Fibroblast of skin of back (primary cell): ENCODE results near the gene CHRNA1.

Source experiments
- DNase-seq: peaks from one replicate; pipeline ENCODE4 v3.0.0-alpha.2; 2013

The CHRNA1 gene

DNA sequence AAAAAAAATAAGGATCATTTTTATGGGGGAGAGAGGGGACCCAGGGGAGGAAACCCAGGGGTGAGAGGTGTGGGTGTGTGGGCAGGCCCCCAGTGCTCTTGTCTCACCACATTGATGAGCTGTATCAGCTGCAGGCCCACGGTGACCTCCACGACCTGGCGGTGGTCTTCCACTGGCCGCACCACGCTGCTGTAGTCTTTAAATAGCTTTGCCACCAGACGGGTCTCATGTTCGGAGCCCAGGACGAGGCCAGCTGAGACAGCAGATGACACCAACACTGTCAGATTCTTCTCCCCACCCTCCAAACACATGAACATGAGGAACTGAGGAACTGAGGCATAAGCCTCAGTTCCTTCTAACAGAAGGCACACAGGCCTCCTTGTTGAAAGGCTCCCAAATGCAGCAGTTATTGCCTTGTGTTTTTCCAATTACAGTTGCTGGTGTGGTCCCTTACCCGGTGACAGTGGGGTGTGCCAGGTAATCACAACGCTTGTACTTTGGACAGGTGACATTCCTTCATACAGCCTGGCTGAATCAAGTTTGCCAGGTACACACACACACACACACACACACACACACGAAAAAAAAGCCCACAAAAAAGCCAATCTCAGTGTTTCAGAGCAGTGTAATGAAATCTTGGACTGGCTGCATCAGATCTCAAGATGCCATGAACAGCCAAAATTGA, 4.7 kb downstream of the CHRNA1 start:
- no peak for DNase-seq

GRCh38 chr2:174756743-174757142, 7.5 kb downstream of the CHRNA1 start:
- DNase-seq: no peak

DNA sequence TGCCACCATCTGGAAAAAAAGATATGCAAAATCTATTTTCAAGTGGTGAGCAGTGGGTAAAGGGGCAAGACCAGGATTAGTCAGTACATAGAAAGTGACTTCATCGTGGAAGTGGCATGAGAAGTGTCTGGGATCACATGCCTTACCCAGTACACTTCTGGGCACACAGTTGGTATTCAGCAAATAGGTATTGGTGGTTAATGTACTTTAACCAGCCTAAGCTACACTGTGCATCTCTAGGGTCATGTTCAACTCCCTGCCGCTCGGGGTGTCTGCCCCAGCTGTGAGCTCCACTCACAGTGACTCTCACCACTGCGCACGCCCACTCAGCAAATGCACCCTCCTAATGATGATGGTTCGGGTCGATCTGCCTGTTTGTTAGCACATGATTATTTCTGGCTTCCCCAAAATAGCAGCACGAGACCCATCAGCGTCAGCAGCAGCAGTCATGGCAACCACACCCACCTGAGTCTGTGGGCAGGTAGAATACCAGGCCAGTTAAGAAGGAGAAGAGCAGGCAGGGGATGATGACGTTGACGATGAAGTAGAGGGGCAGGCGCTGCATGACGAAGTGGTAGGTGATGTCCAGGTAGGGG, 11.1 kb downstream of the CHRNA1 start:
- no peak for DNase-seq

DNA sequence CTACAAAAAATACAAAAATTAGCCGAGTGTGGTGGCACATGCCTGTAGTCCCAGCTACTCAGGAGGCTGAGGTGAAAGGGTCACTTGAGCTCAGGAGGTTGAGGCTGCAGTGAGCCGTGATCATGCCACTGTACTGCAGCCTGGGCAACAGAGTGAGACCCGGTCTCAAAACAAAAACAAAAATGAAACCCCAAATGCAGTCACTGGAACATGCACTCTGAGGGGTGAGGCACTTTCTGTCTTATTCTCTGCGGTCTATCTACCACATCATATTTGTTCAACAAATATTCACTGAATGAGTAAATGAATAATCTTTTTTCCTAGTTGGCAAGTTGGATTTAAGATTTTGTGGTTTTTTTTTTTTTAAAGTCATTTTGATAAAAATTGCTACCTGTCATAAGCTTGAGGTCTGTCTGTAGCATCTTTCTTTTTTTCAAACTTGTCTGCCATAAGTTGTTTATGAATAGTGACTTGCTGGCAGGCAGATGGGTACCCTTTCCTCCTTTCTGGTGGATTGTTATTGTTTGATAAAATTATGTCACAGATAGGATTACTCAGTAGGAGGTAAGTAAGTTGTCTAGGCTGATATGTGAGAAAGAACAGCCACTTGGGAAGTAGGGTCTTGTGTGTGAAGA, 11.8 kb downstream of the CHRNA1 start:
- no peak for DNase-seq

- no peak for DNase-seq
These were observed 13.3 kb downstream of the CHRNA1 start for GRCh38 chr2:174750923-174751441.

DNA sequence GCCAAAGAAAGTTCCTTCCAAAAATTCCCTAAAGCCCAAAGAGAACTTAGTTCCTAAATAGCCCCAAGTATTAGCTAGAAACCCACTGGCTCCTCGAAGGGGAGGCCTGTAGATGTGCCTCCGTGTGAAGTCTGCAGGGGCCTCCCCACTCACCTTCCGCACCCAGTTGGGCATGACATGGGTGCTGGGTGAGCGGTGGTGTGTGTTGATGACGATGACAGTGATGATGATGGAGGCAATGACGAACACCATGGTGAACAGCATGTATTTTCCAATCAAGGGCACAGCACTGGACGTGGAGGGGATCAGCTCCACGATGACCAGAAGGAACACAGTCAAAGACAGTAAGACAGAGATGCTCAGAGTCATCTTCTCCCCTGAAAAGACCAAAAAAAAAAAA, 14.5 kb downstream of the CHRNA1 start:
- no peak for DNase-seq

- DNase-seq: peak; percentile 48
These were observed 15.3 kb downstream of the CHRNA1 start for GRCh38 chr2:174748948-174749347.

GRCh38 chr2:174745142-174745541, 19.1 kb downstream of the CHRNA1 start:
- no peak for DNase-seq

DNA sequence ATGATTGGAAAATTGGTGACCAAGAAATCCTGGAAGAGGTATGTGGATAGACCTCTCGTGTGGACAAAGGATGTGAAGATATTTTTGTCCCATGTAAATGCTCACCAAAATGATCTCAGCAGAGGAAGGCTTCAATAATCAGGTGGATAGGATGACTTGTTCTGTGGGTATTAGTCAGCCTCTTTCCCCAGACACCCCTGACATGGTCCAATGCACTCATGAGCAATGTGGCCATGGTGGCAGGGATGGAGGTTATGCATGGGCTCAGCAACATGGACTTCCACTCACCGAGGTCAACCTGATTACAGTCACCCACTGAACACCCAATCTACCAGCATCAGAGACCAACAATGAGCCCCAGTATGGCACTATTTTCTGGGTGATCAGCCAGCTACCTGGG, 20.2 kb downstream of the CHRNA1 start:
- DNase-seq: no peak

DNA sequence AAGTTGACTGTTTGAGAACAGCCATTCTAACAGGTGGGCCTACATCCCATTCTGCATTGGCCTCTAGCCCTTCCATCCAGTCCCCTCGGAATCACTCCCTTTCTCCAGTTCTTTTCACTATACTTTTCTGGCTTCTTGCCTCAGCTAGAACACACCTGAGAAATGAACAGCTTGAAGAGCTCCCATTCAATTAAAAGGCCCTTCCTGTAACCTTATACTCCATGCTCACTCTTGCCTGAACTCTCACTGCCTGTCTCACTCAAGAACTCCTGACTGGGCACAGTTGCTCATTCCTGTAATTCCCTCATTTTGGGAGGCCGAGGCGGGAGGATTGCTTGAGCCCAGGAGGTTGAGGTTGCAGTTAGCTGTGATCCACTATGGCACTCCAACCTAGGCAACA, 23.6 kb downstream of the CHRNA1 start:
- no peak for DNase-seq

DNA sequence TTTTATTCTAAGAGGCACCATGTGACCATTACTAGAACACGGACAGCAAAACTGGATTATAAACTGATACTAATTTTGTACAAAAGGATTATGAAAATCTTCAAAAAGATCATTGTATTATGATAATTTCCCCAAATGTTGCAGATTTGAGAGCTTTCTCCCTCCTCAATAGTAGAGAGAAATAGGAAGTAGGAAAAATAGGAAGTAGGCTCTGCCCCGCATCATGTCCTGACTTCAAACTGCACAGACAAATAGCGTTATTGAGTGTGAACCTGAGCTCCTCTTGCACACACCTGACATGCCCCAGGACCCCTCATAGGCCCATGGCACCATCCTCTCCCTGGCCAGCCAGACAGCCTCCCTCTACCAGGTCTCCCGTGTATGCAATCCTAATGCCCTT, 25.4 kb downstream of the CHRNA1 start:
- DNase-seq: no peak

DNA sequence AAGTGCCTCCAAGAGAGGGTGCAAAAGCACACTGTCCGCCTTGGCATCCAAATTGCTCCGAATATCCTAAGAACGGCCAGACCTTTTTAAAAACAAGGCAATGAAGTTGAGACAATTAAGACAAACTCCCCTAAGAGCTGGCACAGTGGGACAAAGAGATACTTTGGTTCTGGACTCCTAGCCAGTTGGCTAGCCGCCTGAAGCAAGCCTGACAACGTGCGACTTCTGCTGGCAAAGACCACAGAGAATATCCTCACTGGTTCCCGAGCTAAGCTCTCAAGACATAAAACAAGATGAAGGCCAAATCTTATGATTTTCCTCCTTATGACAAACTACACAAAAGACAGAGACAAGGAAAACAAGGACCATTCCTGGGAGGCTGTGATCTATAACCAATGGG, 32.7 kb downstream of the CHRNA1 start:
- DNase-seq: no peak

- DNase-seq: no peak
These were observed 33.6 kb downstream of the CHRNA1 start for GRCh38 chr2:174730698-174731018.

DNA sequence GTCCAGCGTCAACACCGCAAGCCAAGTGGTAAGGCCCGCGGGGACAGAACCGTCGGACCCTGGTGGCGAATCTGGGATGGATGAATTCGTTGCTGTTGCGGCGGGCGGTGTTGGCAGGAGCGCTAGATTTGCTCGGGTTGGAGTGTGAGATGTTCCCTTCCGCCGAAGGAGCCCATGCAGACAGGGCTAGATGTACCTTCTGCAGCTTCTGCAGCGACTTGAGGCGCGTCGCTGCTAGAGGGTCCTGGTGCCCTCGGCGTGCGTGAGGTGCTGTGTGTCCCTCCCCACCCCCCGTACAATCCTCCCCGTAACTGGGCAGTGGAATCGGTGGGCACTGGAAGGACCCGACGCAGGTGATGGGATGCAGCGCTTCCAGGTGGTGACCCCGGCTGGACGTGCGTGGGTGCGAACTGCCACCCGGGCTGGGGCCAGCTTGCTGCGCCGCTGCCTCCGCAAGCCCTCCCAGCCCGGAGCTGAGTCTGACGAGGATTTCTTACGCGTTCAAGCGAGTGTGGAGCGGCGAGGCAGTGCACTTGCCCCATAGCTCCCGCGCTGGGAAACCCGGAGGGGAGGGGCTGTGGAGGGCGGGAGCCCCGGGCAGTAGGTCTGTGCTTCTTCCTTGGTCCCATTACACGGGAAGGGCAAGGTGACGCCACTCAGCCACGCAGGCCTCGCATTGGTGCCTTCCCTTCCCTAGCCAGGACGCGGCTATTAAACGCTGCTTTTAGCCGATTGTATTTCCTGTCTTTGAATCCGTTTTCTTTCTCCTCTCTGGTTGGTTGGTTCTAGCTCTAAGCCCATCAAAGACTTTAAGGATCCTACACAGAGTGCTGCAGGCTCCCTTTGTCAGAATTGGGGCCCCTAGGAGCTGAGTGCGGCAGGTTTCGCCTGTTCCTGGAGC, 34.2 kb downstream of the CHRNA1 start:
- DNase-seq: peak; percentile 10

GRCh38 chr2:174728096-174728495, 36.2 kb downstream of the CHRNA1 start:
- no peak for DNase-seq

DNA sequence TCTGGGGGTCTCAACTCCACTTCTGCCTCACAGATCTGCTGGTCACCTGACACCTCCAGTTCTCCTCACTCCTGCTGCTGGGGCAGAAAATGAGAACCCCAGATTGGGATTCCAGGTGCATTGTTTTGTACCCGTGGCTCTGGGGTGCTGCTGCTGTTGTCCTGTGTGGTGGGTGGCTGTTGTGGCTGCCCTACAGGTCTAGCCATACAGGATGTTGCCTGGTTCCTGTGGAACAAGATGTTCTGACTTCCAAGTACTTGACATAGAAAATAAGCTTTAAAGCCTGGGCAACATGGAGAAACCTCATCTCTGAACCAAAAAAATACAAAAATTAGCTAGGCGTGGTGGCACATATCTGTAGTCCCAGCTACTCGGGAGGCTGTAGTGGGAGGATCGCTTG, 38.1 kb downstream of the CHRNA1 start:
- no peak for DNase-seq

DNA sequence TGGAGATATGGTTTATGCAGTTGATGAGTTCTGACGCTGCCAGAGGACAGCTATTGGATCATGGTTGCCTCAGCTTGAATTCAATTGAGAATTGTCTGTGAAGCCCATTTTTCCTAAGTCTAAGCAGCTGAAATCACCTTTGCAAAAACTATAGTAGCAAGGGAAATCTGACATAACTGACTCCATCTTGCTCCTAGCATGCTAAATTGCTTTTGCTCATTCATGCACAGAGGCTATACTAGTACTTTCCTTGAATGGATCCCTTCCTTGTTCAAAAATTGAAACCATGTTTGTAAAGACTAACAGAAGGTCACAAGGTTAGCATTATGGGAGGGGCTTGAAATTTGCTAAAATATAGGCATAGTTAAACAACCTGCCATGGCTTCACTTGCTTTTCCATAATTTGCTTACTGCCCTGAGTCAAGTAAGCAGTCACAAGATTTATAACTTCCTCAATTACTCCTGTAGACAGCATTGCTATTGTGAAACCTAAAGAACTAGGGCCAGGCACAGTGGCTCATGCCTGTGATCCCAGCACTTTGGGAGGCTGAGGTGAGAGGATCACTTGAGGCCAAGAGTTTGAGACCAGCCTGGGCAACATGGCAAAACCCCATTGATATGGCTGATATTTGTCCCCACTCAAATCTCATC, 41.2 kb downstream of the CHRNA1 start:
- DNase-seq: no peak

GRCh38 chr2:174719016-174719415, 45.3 kb downstream of the CHRNA1 start:
- no peak for DNase-seq

DNA sequence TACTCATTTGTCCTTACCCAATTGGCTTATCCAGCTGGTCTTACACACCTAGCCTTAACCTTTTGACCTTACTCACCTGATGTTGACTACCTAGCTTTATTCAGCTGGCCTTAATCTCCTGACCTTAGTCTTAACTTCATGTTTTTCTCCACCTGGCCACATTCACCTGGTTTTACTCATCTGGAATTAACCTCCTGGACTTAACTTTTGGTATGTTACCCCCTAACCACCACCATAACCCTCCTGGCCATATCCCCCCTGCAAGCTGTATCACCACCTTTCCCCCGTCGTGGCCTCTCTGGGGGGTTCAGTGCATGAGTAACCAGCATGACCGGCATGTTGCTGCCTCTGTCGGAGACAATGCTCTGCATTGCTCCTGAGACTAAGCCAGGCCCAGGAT, 45.7 kb downstream of the CHRNA1 start:
- DNase-seq: no peak

GRCh38 chr2:174717916-174718315, 46.4 kb downstream of the CHRNA1 start:
- DNase-seq: no peak

- peak; percentile 50 for DNase-seq
These were observed 47.0 kb downstream of the CHRNA1 start for GRCh38 chr2:174717273-174717672.

GRCh38 chr2:174716785-174717184, 47.5 kb downstream of the CHRNA1 start:
- no peak for DNase-seq

DNA sequence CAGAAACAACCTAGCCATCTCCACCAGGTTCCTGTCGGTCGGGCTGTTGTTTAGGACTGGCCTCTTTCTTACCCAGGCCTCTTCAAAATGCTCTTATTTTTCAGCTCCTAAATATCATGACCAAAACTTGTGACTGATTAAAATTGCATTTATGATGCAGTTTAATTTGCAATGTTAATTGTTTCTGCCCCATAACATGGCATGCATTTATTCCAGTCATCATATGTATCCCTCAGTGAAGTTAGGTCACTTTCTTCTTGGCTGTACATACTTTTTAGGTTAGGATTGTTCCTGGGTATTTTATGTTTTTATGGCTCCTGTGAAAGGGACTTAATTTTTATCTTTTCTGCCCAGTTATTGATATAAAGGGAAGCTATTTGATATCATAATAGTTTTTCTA, 50.6 kb downstream of the CHRNA1 start:
- no peak for DNase-seq
